Activated T-helper 17 cell treated with anti-CD3 and anti-CD28 coated beads, Interleukin-2, amount 50 U/mL, for 72 hours (primary cell): ENCODE results near the gene TAOK3. TPM values are rescaled to one million over a fixed set of nuclear protein-coding genes. Genes with fewer than 3 reads are reported as not detected.
A peak's percentile ranks its signal among the peaks of the same experiment; 100 is the strongest.

Source experiments
- ATAC-seq: fragments of 150-1000 bp; cut with Tn5 transposase; replicated peaks from 2 replicates; pipeline ENCODE4 v1.10.0; 2021; ENCODE audit warnings: mild to moderate bottlenecking, moderate library complexity
- H3K27ac Mint-ChIP-seq: one replicate; pipeline ENCODE4 v1.8.0; 2022; ENCODE audit warnings: mixed read lengths
- H3K27me3 Mint-ChIP-seq: one replicate; pipeline ENCODE4 v1.8.0; 2022; ENCODE audit warnings: mixed read lengths
- H3K36me3 Mint-ChIP-seq: one replicate; pipeline ENCODE4 v1.8.0; 2022; ENCODE audit warnings: low read depth, mild to moderate bottlenecking, mixed read lengths
- H3K4me1 Mint-ChIP-seq: one replicate; pipeline ENCODE4 v1.8.0; 2022; ENCODE audit warnings: mixed read lengths
- H3K4me3 Mint-ChIP-seq: one replicate; pipeline ENCODE4 v1.8.0; 2022; ENCODE audit warnings: mild to moderate bottlenecking, mixed read lengths
- H3K9me3 Mint-ChIP-seq: one replicate; pipeline ENCODE4 v1.8.0; 2022; ENCODE audit warnings: mixed read lengths
- total RNA-seq, 2 donors: library from RNA; stranded (reverse); gene quantifications; one replicate each; pipeline ENCODE4 v1.2.3, GENCODE V29; 2022

The TAOK3 gene
- total RNA-seq, 2 donors from 2014 or later: 56.2 to 62.3 TPM

- ATAC-seq: no peak
- Mint-ChIP-seq H3K36me3 (no peaks in the 10 kb centered on the region), H3K27me3 (no peaks in the 10 kb centered on the region), H3K4me1 (peaks cover 3% of the 10 kb centered on the region), H3K9me3 (no peaks in the 10 kb centered on the region), H3K27ac (no peak overlapping the region), H3K4me3 (no peak overlapping the region)
Measured at GRCh38 chr12:118125743-118126118, 247.0 kb downstream of the TAOK3 start.

- Mint-ChIP-seq H3K27me3 (no peaks in the 10 kb centered on the region), H3K36me3 (no peaks in the 10 kb centered on the region), H3K9me3 (no peaks in the 10 kb centered on the region), H3K4me3 (no peak overlapping the region), H3K27ac (no peak overlapping the region), H3K4me1 (peaks cover 7% of the 10 kb centered on the region)
- ATAC-seq: no peak
Measured at GRCh38 chr12:118124333-118124874, 248.3 kb downstream of the TAOK3 start.

GRCh38 chr12:118122264-118122663 lies 250.4 kb downstream of the TAOK3 start:
- Mint-ChIP-seq H3K4me1 (peaks cover 7% of the 10 kb centered on the region), H3K9me3 (no peaks in the 10 kb centered on the region), H3K36me3 (no peaks in the 10 kb centered on the region), H3K4me3 (no peak overlapping the region), H3K27me3 (no peaks in the 10 kb centered on the region), H3K27ac (no peak overlapping the region)
- no peak for ATAC-seq

GRCh38 chr12:118120579-118121363 lies 251.9 kb downstream of the TAOK3 start:
- Mint-ChIP-seq H3K27ac (peak overlapping the region; percentile 91), H3K4me1 (peaks cover 7% of the 10 kb centered on the region), H3K9me3 (no peaks in the 10 kb centered on the region), H3K36me3 (no peaks in the 10 kb centered on the region), H3K4me3 (peak overlapping the region; percentile 50), H3K27me3 (no peaks in the 10 kb centered on the region)
- ATAC-seq: peak; percentile 85

- Mint-ChIP-seq H3K36me3 (no peaks in the 10 kb centered on the region), H3K9me3 (no peaks in the 10 kb centered on the region), H3K27ac (no peak overlapping the region), H3K4me1 (peaks cover 7% of the 10 kb centered on the region), H3K4me3 (no peak overlapping the region), H3K27me3 (no peaks in the 10 kb centered on the region)
- no peak for ATAC-seq
Measured at GRCh38 chr12:118119449-118119879, 253.2 kb downstream of the TAOK3 start.

GRCh38 chr12:118109088-118109487 lies 263.6 kb downstream of the TAOK3 start:
- Mint-ChIP-seq H3K27me3 (no peaks in the 10 kb centered on the region), H3K27ac (no peak overlapping the region), H3K9me3 (no peaks in the 10 kb centered on the region), H3K36me3 (no peaks in the 10 kb centered on the region), H3K4me3 (no peak overlapping the region), H3K4me1 (peaks cover 4% of the 10 kb centered on the region)
- no peak for ATAC-seq

- Mint-ChIP-seq H3K9me3 (no peaks in the 10 kb centered on the region), H3K27me3 (peaks cover 3% of the 10 kb centered on the region), H3K36me3 (no peaks in the 10 kb centered on the region), H3K4me1 (peaks cover 4% of the 10 kb centered on the region), H3K27ac (no peak overlapping the region), H3K4me3 (no peak overlapping the region)
- no peak for ATAC-seq
Measured at GRCh38 chr12:118107694-118108093, 265.0 kb downstream of the TAOK3 start.

GRCh38 chr12:118107011-118107410 lies 265.7 kb downstream of the TAOK3 start:
- H3K9me3 Mint-ChIP-seq: no peaks in the 10 kb centered on the region
- H3K27me3 Mint-ChIP-seq: peaks cover 3% of the 10 kb centered on the region
- ATAC-seq: no peak
- no peak overlapping the region for H3K27ac Mint-ChIP-seq
- H3K36me3 Mint-ChIP-seq: no peaks in the 10 kb centered on the region
- peaks cover 4% of the 10 kb centered on the region for H3K4me1 Mint-ChIP-seq
- H3K4me3 Mint-ChIP-seq: no peak overlapping the region

GRCh38 chr12:118103601-118104382 lies 268.9 kb downstream of the TAOK3 start, which contains the start of gene VSIG10:
VSIG10 (minus strand) TSS chr12:118104011; CDS start chr12:118103671, 340 bp downstream.
- no peaks in the 10 kb centered on the region for H3K36me3 Mint-ChIP-seq
- H3K4me3 Mint-ChIP-seq: peak within 1 kb of the TSS; percentile 86
- peaks cover 4% of the 10 kb centered on the region for H3K4me1 Mint-ChIP-seq
- no peaks in the 10 kb centered on the region for H3K9me3 Mint-ChIP-seq
- peak; percentile 79 for ATAC-seq
- peak within 1 kb of the TSS; percentile 83 for H3K27ac Mint-ChIP-seq
- peaks cover 3% of the 10 kb centered on the region for H3K27me3 Mint-ChIP-seq

- Mint-ChIP-seq H3K9me3 (no peaks in the 10 kb centered on the region), H3K27ac (peak overlapping the region; percentile 83)
- ATAC-seq: peak; percentile 17
Measured at GRCh38 chr12:118103201-118103600, 269.5 kb downstream of the TAOK3 start.

GRCh38 chr12:118102609-118103008 lies 270.1 kb downstream of the TAOK3 start:
- H3K36me3 Mint-ChIP-seq: no peaks in the 10 kb centered on the region
- H3K4me1 Mint-ChIP-seq: peaks cover 4% of the 10 kb centered on the region
- peak overlapping the region; percentile 83 for H3K27ac Mint-ChIP-seq
- ATAC-seq: no peak
- H3K9me3 Mint-ChIP-seq: no peaks in the 10 kb centered on the region
- peak overlapping the region; percentile 86 for H3K4me3 Mint-ChIP-seq
- peaks cover 3% of the 10 kb centered on the region for H3K27me3 Mint-ChIP-seq

More at GRCh38 chr12:118103201-118103600, 269.5 kb downstream of the TAOK3 start:
- peak overlapping the region; percentile 86 for H3K4me3 Mint-ChIP-seq
- peaks cover 3% of the 10 kb centered on the region for H3K27me3 Mint-ChIP-seq
- peaks cover 4% of the 10 kb centered on the region for H3K4me1 Mint-ChIP-seq
- H3K36me3 Mint-ChIP-seq: no peaks in the 10 kb centered on the region

GRCh38 chr12:118102070-118102469 lies 270.6 kb downstream of the TAOK3 start:
- no peak for ATAC-seq
- Mint-ChIP-seq H3K27me3 (peaks cover 3% of the 10 kb centered on the region), H3K27ac (no peak overlapping the region), H3K36me3 (no peaks in the 10 kb centered on the region), H3K9me3 (no peaks in the 10 kb centered on the region), H3K4me1 (peaks cover 4% of the 10 kb centered on the region), H3K4me3 (peak overlapping the region; percentile 86)

GRCh38 chr12:118101051-118101450 lies 271.7 kb downstream of the TAOK3 start:
- Mint-ChIP-seq H3K36me3 (no peaks in the 10 kb centered on the region), H3K4me3 (no peak overlapping the region), H3K9me3 (no peaks in the 10 kb centered on the region), H3K4me1 (peaks cover 4% of the 10 kb centered on the region), H3K27me3 (peaks cover 3% of the 10 kb centered on the region), H3K27ac (no peak overlapping the region)
- ATAC-seq: no peak
